Heart left ventricle (tissue), 13 donors: ENCODE measurements around the gene ACBD3.

ENCODE experiments used
- CTCF ChIP-seq, 12 donors: fragments of 200-600 bp; sonication (generic) in 4 of 12; IDR thresholded peaks; one replicate each; pipeline versions ENCODE4 v1.5.0 to v1.8.0; 2018 to 2022; ENCODE audit warnings: antibody characterized with exemption in 12 of 12, mild to moderate bottlenecking in 5 of 12
- POLR2A ChIP-seq, 2 donors: fragments of 450-650 bp; IDR thresholded peaks; one replicate each; pipeline ENCODE4 v1.6.1; 2017; ENCODE audit warnings: antibody characterized with exemption in 2 of 2, mild to moderate bottlenecking in 2 of 2, moderate library complexity in 2 of 2
- donor health status: ischemic (EF 13 %, LVEDD 7.1; RV severe dilation, severe dysfunction).
- donor health status: DM: no; HTN: yes; CAD: no.
- donor health status: DM: no; HTN: no; CAD: no.
- donor health status: ischemic (EF 25% LVEDD 6.9; RV normal size, moderate dysfunction).
- donor health status: ischemic (EF 25% LVEDD 5.7; RV mildly dilated, moderate dysfunction).
- donor health status: ischemic (EF 35%, LVEDD 5.7; RV mildly dilated, moderate dysfunction).
- donor health status: nonischemic (EF 11% LVEDD 7.7; RV severe dilation, severe dysfunction).
- donor health status: DM: yes; HTN: yes; CAD: no.
- donor health status: PGD.
- donor health status: ischemic (EF 29% LVEDD 5.4; RV normal size, mild dysfunction).
- donor health status: nonischemic (EF 23%, LVEDD 6.1; RV moderate dilation, normal function).

- TF ChIP-seq CTCF (IDR thresholded peaks at IDR 0.05) (no peak), POLR2A (IDR thresholded peaks at IDR 0.05) (no peak)
These were observed 27.6 kb downstream of the ACBD3 start for GRCh38 chr1:226158983-226159382.
